HepG2 (cell line): Measurements from ENCODE around the gene ISOC2. TPM values are rescaled to one million over a fixed set of nuclear protein-coding genes. Genes with fewer than 3 reads are reported as not detected.
A peak's percentile ranks its signal among the peaks of the same experiment; 100 is the strongest.

ENCODE experiments used
- EZH2 ChIP-seq: conservative IDR thresholded peaks from 2 replicates; pipeline ENCODE4 v1.6.1; 2012; ENCODE audit warnings: mild to moderate bottlenecking, low read depth, low read length, moderate library complexity
- FOXP4 ChIP-seq: sonication (generic); formaldehyde crosslinking; IDR thresholded peaks from 2 replicates; pipeline ENCODE4 v1.4.0; 2020; ENCODE audit warnings: missing genetic modification reagents
- HNRNPH1 ChIP-seq: fragments of 200-400 bp; formaldehyde crosslinking; optimal IDR thresholded peaks from 2 replicates; pipeline ENCODE3; 2017; ENCODE audit warnings: mild to moderate bottlenecking, low read depth, low read length
- HOMEZ ChIP-seq: IDR thresholded peaks from 2 replicates; pipeline ENCODE4 v1.6.1; 2016; ENCODE audit warnings: low read depth
- JDP2 ChIP-seq: sonication (generic); formaldehyde crosslinking; IDR thresholded peaks from 2 replicates; pipeline ENCODE4 v1.8.1; 2022; ENCODE audit warnings: missing genetic modification reagents, borderline replicate concordance
- KDM3A ChIP-seq: IDR thresholded peaks from 2 replicates; pipeline ENCODE4 v1.6.1; 2018; ENCODE audit warnings: low read depth, missing compliant biosample characterization
- MIER3 ChIP-seq: IDR thresholded peaks from 2 replicates; pipeline ENCODE4 v1.6.1; 2016; ENCODE audit warnings: missing compliant biosample characterization, borderline replicate concordance
- NFRKB ChIP-seq: fragments of 450-650 bp; IDR thresholded peaks from 2 replicates; pipeline ENCODE4 v1.6.1; 2017
- NR3C1 ChIP-seq: sonication (generic); formaldehyde crosslinking; IDR thresholded peaks from 2 replicates; pipeline ENCODE4 v1.4.0; 2020; ENCODE audit warnings: missing genetic modification reagents
- PRDM10 ChIP-seq: sonication (generic); formaldehyde crosslinking; IDR thresholded peaks from 2 replicates; pipeline ENCODE4 v1.4.0; 2020; ENCODE audit warnings: low read depth, missing genetic modification reagents
- RAD51 ChIP-seq: fragments of 450-650 bp; IDR thresholded peaks from 2 replicates; pipeline ENCODE4 v1.6.1; 2016; ENCODE audit warnings: borderline replicate concordance
- RARA ChIP-seq: IDR thresholded peaks from 2 replicates; pipeline ENCODE4 v1.6.1; 2016; ENCODE audit warnings: missing genetic modification reagents, missing compliant biosample characterization
- TRIM24 ChIP-seq: sonication (generic); formaldehyde crosslinking; IDR thresholded peaks from 2 replicates; pipeline ENCODE4 v1.8.0; 2022; ENCODE audit warnings: mild to moderate bottlenecking, missing genetic modification reagents
- XRCC5 ChIP-seq: fragments of 200-400 bp; formaldehyde crosslinking; optimal IDR thresholded peaks from 2 replicates; pipeline ENCODE3; 2017; ENCODE audit warnings: mild to moderate bottlenecking, low read length
- ZBTB42 ChIP-seq: sonication (generic); formaldehyde crosslinking; IDR thresholded peaks from 2 replicates; pipeline ENCODE4 v1.5.0; 2020; ENCODE audit warnings: mild to moderate bottlenecking, missing genetic modification reagents
- ZFY ChIP-seq: sonication (generic); formaldehyde crosslinking; IDR thresholded peaks from 2 replicates; pipeline ENCODE4 v1.4.0; 2020; ENCODE audit warnings: missing genetic modification reagents
- ZNF10 ChIP-seq: sonication (generic); formaldehyde crosslinking; IDR thresholded peaks from 2 replicates; pipeline ENCODE4 v1.4.0; 2020; ENCODE audit warnings: mild to moderate bottlenecking, low read depth, missing genetic modification reagents, borderline replicate concordance
- ZNF180 ChIP-seq: sonication (generic); formaldehyde crosslinking; IDR thresholded peaks from 2 replicates; pipeline ENCODE4 v1.4.0; 2020; ENCODE audit warnings: low read depth, missing genetic modification reagents, borderline replicate concordance
- ZNF251 ChIP-seq: sonication (generic); formaldehyde crosslinking; IDR thresholded peaks from 2 replicates; pipeline ENCODE4 v1.9.0; 2021; ENCODE audit warnings: mild to moderate bottlenecking, missing genetic modification reagents
- ZNF547 ChIP-seq: sonication (generic); formaldehyde crosslinking; IDR thresholded peaks from 2 replicates; pipeline ENCODE4 v1.5.1; 2020; ENCODE audit warnings: mild to moderate bottlenecking, missing genetic modification reagents
- ZNF629 ChIP-seq: sonication (generic); formaldehyde crosslinking; conservative IDR thresholded peaks from 2 replicates; pipeline ENCODE4 v1.5.0; 2020; ENCODE audit warnings: missing genetic modification reagents
- ZNF639 ChIP-seq: conservative IDR thresholded peaks from 2 replicates; pipeline ENCODE4 v1.6.1; 2018; ENCODE audit warnings: missing genetic modification reagents
- polyA plus RNA-seq, 8 experiments: library from polyadenylated mRNA; depleted of rRNA in 3 of 8; stranded (reverse) in 7 of 8; unstranded in 1 of 8; fragments of >200 nt; fragmentation: Illumina TruSeq in 4 of 8; extraction: Trizol in 4 of 8; gene quantifications; 2 replicates each; pipeline versions ENCODE4 v1.2.1 to v1.2.3, GENCODE V29; 2011 to 2016; ENCODE audit warnings: low read depth in 4 of 8, missing spikeins in 1 of 8, mixed read lengths in 1 of 8; ENCODE audit not compliant: insufficient read depth in 1 of 8
- total RNA-seq, 5 experiments: library from RNA; depleted of rRNA; stranded (reverse); fragments of >200 nt; fragmentation: Illumina TruSeq; extraction: Trizol; gene quantifications; 2 replicates each; pipeline ENCODE4 v1.2.3, GENCODE V29; 2016; ENCODE audit warnings: low read depth in 1 of 5

The ISOC2 gene
- total and polyA plus RNA-seq, 2 of the 13 experiments (the other 11 are each of a cell fraction or from before 2014, with no cell fraction given) = 76.8 to 105 TPM

GRCh38 chr19:55476100-55476775 is 14.8 kb upstream of the ISOC2 start, which contains the start of gene ZNF628 (continued):
- TF ChIP-seq RARA (CRISPR knock-in tag) = no peak; the same call in 1 of the 2 replicates
- no peak for TF ChIP-seq EZH2
- TF ChIP-seq ZBTB42 = peak; percentile 73
- TF ChIP-seq TRIM24 (CRISPR knock-in tag) = no peak
- peak; percentile 95 for TF ChIP-seq ZNF547 (CRISPR knock-in tag)
- no peak for TF ChIP-seq ZNF10 (CRISPR knock-in tag)
- no peak for TF ChIP-seq HNRNPH1
- TF ChIP-seq ZNF251 (CRISPR knock-in tag) = no peak
- peak; percentile 98 for TF ChIP-seq ZFY (CRISPR knock-in tag)
- TF ChIP-seq ZNF180 = no peak
- 0 out of 2 replicates have a peak, but pooled peaks have one; percentile 42 for TF ChIP-seq HOMEZ (CRISPR knock-in tag)
- 0 out of 2 replicates have a peak, but pooled peaks have one; percentile 36 for TF ChIP-seq FOXP4 (CRISPR knock-in tag)
- no peak for TF ChIP-seq RAD51
- no peak for TF ChIP-seq XRCC5
- TF ChIP-seq KDM3A (CRISPR knock-in tag) = no peak
- no peak for TF ChIP-seq NR3C1 (CRISPR knock-in tag)
- no peak for TF ChIP-seq NFRKB
- TF ChIP-seq ZNF629 (CRISPR knock-in tag) = 0 out of 2 replicates have a peak, but pooled peaks have one; percentile 6
- no peak; the same call in 1 of the 2 replicates for TF ChIP-seq JDP2 (CRISPR knock-in tag)
- peak; percentile 42; the same call in 1 of the 2 replicates for TF ChIP-seq MIER3
- TF ChIP-seq PRDM10 (CRISPR knock-in tag) = no peak
- peak; percentile 98 for TF ChIP-seq ZNF639 (CRISPR knock-in tag)
